ENCODE data around the gene VWA8.
"Not testable (repeated sequence)": the region's sequence is repeated elsewhere in the genome, so short reads cannot be mapped to it uniquely, and the experiment has no call there.

VWA8 gene

DNA sequence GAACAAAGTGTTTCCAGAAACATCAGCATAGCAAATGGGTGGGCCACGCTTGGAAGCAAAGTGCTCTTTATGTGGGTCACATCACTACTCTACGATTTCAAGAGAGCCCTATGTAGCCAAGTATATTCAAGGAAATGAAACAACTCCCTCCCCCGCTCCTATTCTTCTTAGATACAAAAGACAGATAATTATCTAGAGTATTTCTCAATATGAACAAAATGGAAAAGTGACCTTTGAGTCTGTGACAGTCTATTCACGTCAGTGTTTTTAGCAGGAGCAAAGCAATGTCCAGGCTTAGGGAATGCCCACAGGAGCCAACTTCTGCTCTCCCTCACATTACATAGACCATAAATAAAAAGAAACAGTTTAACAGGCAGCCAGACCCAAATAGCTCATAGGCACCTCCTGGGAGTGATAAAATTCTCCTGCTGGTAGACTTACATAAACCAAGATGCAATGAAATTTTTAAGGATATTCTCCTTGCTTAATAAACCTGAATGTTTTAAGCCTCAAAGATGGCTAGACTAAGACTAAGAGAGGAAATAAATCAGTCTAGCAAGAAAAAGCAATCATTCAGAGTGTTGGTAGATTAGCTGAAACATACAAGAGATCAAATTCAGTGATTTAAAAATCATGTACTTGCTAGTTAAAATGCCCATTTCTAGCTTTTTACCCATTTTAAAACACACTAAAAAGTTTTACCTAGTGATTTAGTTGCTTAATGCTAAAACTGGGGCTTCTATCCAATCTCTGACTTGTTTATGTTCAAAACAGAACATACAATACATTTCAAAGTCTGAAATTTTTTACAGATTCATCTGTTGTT lies 320.7 kb downstream of the VWA8 start:
- no peak for DNase-seq
- H3K4me1 Mint-ChIP-seq, result peaks cover 5% of the 10 kb centered on the region
- CTCF ChIA-PET, result no interaction called here
- peaks cover 7% of the 10 kb centered on the region for H3K36me3 Mint-ChIP-seq
- no peak overlapping the region for H3K27ac Mint-ChIP-seq
- no peaks in the 10 kb centered on the region for H3K9me3 Mint-ChIP-seq
- H3K4me3 Mint-ChIP-seq, result no peak overlapping the region
- H3K27me3 Mint-ChIP-seq, result no peaks in the 10 kb centered on the region

DNA sequence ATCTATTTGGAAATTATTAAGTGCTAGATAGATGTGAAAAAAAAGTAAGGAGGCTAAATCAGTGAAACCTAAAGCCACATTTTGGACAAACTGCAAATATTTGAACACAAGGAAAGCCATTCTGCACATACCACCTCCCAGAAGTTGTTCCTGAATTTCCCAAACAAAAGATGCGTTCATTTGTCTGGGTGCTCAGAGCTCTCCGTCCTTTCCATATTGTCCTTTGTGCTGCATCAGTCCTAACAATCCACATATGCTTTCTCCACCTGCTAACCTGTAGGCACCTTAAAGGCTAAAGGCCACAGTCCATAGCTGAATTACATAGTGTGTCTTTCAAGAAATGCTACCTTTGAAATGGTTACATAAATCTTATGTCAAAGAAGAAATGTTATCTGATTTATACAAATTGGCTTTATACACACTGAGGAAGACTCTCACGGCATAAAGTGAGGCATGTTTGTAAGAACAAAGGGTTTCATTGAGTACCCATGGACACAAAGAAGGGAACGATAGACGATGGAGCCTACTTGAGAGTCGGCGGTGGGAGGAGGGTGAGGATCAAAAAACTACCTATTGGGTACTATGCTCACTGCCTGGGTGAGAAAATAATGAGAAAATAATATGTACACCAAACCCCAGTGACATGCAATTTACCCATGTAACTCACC lies 321.5 kb downstream of the VWA8 start:
- H3K4me1 Mint-ChIP-seq, result no peaks in the 10 kb centered on the region
- no peak overlapping the region for H3K27ac Mint-ChIP-seq
- peaks cover 7% of the 10 kb centered on the region for H3K36me3 Mint-ChIP-seq
- H3K27me3 Mint-ChIP-seq, result no peaks in the 10 kb centered on the region
- DNase-seq, result no peak
- CTCF ChIA-PET, result no interaction called here
- H3K4me3 Mint-ChIP-seq, result no peak overlapping the region
- no peaks in the 10 kb centered on the region for H3K9me3 Mint-ChIP-seq

DNA sequence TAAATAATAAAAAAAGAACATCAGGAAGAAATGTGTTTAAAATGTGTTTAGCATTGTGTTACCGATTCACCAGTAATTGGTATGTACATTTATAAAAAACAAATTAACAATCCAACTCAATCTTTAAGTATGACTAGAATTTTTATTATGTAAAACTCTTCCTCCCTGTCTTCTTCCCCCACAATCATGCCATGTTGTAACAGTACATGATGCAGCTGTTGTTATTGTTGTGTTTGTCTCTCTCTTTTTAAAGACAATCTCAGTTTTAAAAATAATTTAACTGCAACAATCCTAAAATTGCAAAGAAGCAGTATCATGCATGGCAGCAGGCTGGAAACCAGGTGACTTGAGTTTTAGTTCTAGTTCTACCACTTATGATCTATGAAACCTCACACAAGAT lies 323.3 kb downstream of the VWA8 start:
- no peak overlapping the region for H3K27ac Mint-ChIP-seq
- H3K9me3 Mint-ChIP-seq, result no peaks in the 10 kb centered on the region
- CTCF ChIA-PET, result no interaction called here
- no peaks in the 10 kb centered on the region for H3K27me3 Mint-ChIP-seq
- no peak overlapping the region for H3K4me3 Mint-ChIP-seq
- H3K36me3 Mint-ChIP-seq, result peaks cover 9% of the 10 kb centered on the region
- H3K4me1 Mint-ChIP-seq, result no peaks in the 10 kb centered on the region
- DNase-seq, result no peak

DNA sequence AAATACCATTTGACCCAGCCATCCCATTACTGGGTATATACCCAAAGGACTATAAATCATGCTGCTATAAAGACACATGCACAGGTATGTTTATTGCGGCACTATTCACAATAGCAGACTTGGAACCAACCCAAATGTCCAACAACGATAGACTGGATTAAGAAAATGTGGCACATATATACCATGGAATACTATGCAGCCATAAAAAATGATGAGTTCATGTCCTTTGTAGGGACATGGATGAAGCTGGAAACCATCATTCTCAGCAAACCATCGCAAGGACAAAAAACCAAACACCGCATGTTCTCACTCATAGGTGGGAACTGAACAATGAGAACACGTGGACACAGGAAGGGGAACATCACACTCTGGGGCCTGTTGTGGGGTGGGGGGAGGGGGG lies 323.9 kb downstream of the VWA8 start:
- H3K4me1 Mint-ChIP-seq, H3K27me3 Mint-ChIP-seq, H3K4me3 Mint-ChIP-seq, H3K36me3 Mint-ChIP-seq, CTCF ChIA-PET, H3K9me3 Mint-ChIP-seq, H3K27ac Mint-ChIP-seq, DNase-seq: not testable (repeated sequence)

DNA sequence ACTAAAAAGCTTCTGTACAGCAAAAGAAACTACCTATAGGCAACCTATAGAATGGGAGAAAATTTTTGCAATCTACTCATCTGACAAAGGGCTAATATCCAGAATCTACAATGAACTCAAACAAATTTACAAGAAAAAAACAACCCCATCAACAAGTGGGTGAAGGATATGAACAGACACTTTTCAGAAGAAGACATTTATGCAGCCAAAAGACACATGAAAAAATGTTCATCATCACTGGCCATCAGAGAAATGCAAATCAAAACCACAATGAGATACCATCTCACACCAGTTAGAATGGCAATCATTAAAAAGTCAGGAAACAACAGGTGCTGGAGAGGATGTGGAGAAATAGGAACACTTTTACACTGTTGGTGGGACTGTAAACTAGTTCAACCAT lies 324.3 kb downstream of the VWA8 start:
- H3K36me3 Mint-ChIP-seq, H3K4me3 Mint-ChIP-seq, H3K27me3 Mint-ChIP-seq, CTCF ChIA-PET, H3K4me1 Mint-ChIP-seq, H3K27ac Mint-ChIP-seq, DNase-seq, H3K9me3 Mint-ChIP-seq: not testable (repeated sequence)

DNA sequence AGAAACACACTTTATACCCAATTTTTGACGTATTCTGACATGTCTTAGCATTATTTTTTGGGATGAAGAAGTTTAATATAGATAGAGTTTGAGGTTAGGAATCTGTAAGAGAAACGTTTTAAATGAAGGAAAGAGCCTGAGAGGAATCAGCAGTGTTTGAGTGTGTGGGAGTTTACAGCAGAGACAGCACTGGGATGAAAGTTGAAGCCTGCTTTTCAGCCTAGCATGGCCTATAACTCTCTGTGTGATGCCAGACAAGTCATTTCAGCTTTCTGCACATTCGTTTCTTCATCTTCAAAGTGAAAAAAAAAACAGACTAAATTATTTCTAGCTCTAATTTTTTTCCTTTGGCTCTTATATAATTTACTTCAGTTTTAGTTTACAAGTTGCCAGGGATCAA lies 326.5 kb downstream of the VWA8 start:
- H3K4me3 Mint-ChIP-seq, result no peak overlapping the region
- no peaks in the 10 kb centered on the region for H3K4me1 Mint-ChIP-seq
- CTCF ChIA-PET, result no interaction called here
- no peaks in the 10 kb centered on the region for H3K9me3 Mint-ChIP-seq
- H3K27me3 Mint-ChIP-seq, result no peaks in the 10 kb centered on the region
- no peak overlapping the region for H3K27ac Mint-ChIP-seq
- peaks cover 9% of the 10 kb centered on the region for H3K36me3 Mint-ChIP-seq
- DNase-seq, result no peak

DNA sequence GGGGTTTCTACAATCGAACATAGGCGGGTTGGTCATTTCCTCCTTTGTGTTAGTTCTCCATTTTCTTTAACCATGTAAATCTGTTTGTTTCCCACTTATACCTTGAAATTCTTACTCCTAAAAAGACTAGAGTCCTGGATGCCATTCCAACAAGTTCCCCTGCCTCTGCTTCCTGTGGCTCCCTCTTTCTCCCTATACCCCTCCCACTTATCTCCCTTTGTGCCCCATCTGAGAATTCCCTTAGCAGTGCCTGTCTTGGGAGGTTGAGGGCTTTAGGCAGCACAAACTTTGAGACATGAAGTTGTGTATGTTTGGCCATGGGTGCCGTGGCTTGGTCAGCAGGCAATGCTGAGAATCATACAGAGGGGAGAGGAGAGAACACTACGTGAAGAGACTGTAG lies 327.1 kb downstream of the VWA8 start:
- CTCF ChIA-PET, result no interaction called here
- Mint-ChIP-seq H3K4me3 (no peak overlapping the region), H3K4me1 (no peaks in the 10 kb centered on the region), H3K36me3 (peaks cover 8% of the 10 kb centered on the region), H3K27me3 (no peaks in the 10 kb centered on the region), H3K27ac (no peak overlapping the region), H3K9me3 (no peaks in the 10 kb centered on the region)
- no peak for DNase-seq

DNA sequence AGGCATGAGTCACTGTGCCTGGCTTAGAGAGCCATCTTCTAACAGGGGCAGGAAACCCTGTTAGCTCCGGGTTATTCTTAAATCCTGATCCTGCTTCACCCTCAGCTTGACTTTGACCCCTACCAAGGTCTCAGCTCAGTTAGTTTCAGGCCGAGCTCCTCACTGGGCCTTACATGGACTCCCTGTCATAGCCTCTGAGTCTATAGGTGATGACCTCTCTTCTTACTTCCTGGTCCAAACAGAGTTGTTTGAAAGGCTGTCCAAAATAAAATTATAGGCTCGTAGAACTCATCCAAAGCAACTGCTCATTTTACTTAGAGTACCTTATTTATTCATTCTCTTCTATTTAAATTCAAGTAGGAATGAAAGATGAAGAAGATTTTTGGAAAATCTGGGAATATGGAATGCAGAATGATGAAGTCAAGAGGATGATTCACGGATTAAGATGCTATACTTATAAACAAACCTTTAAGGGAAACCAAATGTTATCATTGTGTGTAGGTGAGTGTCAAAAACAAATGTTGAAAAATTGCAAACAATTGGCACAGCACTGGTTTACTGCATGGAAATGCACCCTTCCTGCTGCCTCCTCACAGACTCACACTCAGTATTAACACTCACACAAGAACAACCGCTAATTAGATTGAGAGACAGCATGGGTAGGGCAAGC lies 329.5 kb downstream of the VWA8 start:
- Mint-ChIP-seq H3K4me1 (no peaks in the 10 kb centered on the region), H3K4me3 (no peak overlapping the region), H3K27me3 (no peaks in the 10 kb centered on the region), H3K27ac (no peak overlapping the region), H3K36me3 (peaks cover 2% of the 10 kb centered on the region), H3K9me3 (no peaks in the 10 kb centered on the region)
- no peak for DNase-seq
- CTCF ChIA-PET, result interaction anchor here (0.8 to 1.1 kb wide), 2 partner anchors 9 to 140 kb away, joined by 3 read pairs; no protein-coding TSS in a partner anchor

DNA sequence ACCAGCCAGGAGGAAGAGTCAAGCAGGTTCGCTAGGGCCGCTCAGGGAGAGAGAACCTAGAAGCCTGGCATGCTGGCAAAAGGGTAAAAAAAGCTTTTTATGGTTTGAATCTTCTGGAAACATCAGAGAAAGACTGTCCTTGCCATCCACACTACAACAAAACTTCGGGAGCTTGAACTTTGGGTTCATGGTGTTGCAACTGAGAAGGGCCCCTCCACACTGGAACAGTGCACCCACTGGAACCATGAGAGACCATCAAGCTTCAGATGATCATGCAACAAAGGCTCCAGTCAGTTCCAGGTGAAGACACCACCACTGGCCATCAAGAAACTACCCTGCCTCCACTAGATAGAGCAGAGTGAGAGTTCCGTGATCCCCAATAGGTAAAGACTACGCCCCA lies 333.5 kb downstream of the VWA8 start:
- H3K27ac Mint-ChIP-seq, result no peak overlapping the region
- H3K27me3 Mint-ChIP-seq, result no peaks in the 10 kb centered on the region
- no peaks in the 10 kb centered on the region for H3K4me1 Mint-ChIP-seq
- H3K9me3 Mint-ChIP-seq, result no peaks in the 10 kb centered on the region
- CTCF ChIA-PET, result no interaction called here
- no peak overlapping the region for H3K4me3 Mint-ChIP-seq
- no peak for DNase-seq
- H3K36me3 Mint-ChIP-seq, result peaks cover 3% of the 10 kb centered on the region

DNA sequence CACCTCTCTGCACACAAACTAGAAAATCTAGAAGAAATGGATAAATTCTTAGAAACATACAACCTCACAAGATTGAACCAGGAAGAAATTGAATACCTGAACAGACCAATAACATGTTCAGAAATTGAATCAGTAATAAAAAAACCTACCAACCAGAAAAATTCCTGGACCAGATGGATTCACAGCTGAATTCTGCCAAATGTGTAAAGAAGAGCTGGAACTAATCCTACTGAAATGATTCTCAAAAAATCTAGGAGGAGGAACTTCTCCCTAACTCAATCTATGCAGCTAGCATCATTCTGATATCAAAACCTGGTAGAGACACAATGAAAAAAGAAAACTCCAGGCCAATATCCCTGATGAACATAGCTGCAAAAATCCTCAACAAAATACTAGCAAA lies 336.9 kb downstream of the VWA8 start:
- no peaks in the 10 kb centered on the region for H3K27me3 Mint-ChIP-seq
- no peaks in the 10 kb centered on the region for H3K4me1 Mint-ChIP-seq
- H3K4me3 Mint-ChIP-seq, result no peak overlapping the region
- no peak overlapping the region for H3K27ac Mint-ChIP-seq
- peaks cover 5% of the 10 kb centered on the region for H3K9me3 Mint-ChIP-seq
- no peak for DNase-seq
- CTCF ChIA-PET, result no interaction called here
- peaks cover 9% of the 10 kb centered on the region for H3K36me3 Mint-ChIP-seq

DNA sequence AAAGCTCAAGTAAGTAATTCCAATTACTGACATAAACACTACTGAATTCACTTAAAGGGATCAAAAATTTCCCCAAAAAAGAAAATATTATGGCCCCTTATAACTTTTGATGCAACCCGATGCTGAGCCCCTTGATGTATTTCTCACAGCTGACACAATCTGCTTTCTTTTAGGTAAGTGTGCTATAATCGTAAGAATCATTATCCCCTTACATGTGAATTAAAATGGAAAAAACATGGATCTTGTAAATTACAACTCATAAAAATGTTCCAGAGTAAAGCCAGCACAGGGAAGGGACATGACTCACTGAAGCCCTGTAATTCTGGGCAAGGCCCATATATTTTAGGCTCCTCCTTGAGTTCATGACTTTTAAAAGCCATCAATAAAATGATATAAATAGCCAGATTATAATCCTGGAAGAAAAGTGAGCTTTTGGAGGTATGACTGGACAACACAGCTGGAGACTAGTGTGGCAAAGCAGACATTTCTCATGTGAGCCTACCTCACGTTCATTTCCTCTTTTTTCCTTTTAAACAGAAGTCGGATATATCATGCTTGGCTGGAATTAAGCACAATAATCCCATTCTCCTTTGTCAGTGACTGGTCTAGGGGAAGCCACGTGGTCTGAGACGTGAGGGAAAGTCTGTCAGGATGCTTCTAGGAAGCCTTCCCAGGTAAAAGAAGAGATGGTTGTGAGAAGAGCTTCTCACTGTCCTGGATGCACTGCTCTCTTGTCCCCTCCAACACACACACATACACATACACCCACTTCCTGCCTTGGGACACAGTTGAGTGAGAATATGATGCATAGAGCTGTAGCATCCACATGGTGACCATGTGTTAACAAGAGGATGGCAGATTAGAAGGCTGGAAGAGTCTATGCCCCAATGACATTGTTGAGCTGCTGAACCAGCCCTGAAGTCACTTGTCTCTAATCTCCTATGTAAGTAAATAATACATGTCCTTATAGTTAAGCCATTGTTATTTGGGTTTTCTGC lies 338.2 kb downstream of the VWA8 start:
- Mint-ChIP-seq H3K4me1 (peaks cover 4% of the 10 kb centered on the region), H3K36me3 (peaks cover 11% of the 10 kb centered on the region), H3K27ac (no peak overlapping the region), H3K27me3 (no peaks in the 10 kb centered on the region), H3K9me3 (peaks cover 6% of the 10 kb centered on the region), H3K4me3 (no peak overlapping the region)
- CTCF ChIA-PET, result interaction anchor here (0.5 to 0.9 kb wide), 2 partner anchors 9 to 163 kb away, joined by 3 read pairs; no protein-coding TSS in a partner anchor
- DNase-seq, result no peak

DNA sequence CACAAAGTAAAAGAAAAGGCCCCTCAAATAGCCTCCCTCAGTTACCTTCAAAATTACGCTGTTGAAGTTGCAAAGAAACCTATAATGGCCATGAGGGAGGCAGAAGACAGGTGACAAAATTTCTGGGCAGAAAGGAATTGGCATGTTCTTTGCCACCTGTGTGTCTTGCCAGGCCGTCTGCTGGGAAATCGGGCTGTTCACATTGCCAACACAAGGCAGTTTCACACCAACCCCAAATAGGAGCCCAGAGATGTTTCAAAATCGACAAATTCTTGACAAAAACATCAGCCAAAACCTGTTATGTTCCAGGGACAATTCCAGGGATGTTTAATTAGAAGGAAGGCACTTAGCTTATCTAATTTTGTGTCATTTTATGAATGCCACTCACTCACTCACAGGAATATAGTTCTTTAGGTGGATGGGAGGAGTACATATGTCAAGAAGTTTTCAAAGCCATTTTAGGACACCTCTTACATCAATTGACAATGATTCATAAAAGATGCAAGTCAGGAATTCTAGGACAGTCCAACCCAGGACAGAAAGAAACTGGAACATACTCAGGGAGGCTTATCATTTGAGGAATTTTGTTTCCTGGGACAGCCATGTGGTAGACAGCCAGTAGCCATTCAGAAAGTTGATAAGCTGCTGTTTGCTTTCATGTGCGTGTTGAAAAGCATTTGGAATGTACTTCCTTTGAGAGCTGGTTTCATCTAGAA lies 339.0 kb downstream of the VWA8 start:
- no peak for DNase-seq
- CTCF ChIA-PET, result no interaction called here
- peaks cover 4% of the 10 kb centered on the region for H3K4me1 Mint-ChIP-seq
- H3K4me3 Mint-ChIP-seq, result no peak overlapping the region
- peaks cover 10% of the 10 kb centered on the region for H3K9me3 Mint-ChIP-seq
- no peak overlapping the region for H3K27ac Mint-ChIP-seq
- no peaks in the 10 kb centered on the region for H3K27me3 Mint-ChIP-seq
- peaks cover 11% of the 10 kb centered on the region for H3K36me3 Mint-ChIP-seq

DNA sequence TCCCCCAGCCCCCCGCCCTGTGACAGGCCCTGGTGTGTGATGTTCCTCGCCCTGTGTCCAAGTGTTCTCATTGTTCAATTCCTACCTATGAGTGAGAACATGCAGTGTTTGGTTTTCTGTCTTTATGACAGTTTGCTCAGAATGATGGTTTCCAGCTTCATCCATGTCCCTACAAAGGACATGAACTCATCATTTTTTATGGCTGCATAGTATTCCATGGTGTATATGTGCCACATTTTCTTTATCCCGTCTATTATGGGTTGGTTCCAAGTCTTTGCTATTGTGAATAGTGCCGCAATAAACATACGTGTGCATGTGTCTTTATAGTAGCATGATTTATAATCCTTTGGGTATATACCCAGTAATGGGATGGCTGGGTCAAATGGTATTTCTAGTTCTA lies 343.3 kb downstream of the VWA8 start:
- H3K4me3 Mint-ChIP-seq, DNase-seq, H3K9me3 Mint-ChIP-seq, H3K27ac Mint-ChIP-seq, H3K4me1 Mint-ChIP-seq, H3K27me3 Mint-ChIP-seq, CTCF ChIA-PET: not testable (repeated sequence)
- H3K36me3 Mint-ChIP-seq, result peaks cover 20% of the 10 kb centered on the region

Data from activated naive CD4-positive, alpha-beta T cell treated with anti-CD3 and anti-CD28 coated beads, Interleukin-2, amount 10 ng/mL, durations not matched to agents 7 days and 5 days (primary cell).